Measurements from ENCODE around the gene F11R. TPM values are rescaled to one million over a fixed set of nuclear protein-coding genes. Genes with fewer than 3 reads are reported as not detected.

The F11R gene
- total and polyA plus RNA-seq, 2 donors (not counting 1 experiment from before 2014, with no cell fraction given), result 0.50 to 0.66 TPM

DNA sequence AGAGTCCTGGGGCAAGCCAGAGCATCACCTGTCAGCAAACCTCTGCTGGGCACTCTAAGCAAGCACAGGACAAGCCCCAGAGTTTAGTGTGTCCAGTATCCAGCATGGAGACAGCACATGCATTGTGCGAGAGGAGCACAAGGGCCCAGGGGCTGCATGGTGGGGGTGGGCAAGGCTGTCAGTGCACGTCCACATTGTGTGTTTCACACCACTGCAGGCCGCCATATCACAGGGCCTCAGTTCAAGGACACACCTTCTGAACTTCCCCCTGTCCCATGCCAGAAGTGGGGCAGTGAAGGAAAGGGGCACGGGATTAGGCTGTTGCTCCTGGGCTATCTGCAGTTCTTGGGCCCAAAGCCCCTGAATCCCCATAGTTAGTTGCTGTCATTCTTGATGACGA, 18.6 kb upstream of the F11R start:
- no peaks in the 10 kb centered on the region for H4K20me1 ChIP-seq (ENCODE audit: control insufficient read depth, extremely low read depth, insufficient read depth, low read length)
- TF ChIP-seq, protein P1, sequence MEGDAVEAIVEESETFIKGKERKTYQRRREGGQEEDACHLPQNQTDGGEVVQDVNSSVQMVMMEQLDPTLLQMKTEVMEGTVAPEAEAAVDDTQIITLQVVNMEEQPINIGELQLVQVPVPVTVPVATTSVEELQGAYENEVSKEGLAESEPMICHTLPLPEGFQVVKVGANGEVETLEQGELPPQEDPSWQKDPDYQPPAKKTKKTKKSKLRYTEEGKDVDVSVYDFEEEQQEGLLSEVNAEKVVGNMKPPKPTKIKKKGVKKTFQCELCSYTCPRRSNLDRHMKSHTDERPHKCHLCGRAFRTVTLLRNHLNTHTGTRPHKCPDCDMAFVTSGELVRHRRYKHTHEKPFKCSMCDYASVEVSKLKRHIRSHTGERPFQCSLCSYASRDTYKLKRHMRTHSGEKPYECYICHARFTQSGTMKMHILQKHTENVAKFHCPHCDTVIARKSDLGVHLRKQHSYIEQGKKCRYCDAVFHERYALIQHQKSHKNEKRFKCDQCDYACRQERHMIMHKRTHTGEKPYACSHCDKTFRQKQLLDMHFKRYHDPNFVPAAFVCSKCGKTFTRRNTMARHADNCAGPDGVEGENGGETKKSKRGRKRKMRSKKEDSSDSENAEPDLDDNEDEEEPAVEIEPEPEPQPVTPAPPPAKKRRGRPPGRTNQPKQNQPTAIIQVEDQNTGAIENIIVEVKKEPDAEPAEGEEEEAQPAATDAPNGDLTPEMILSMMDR (conservative IDR thresholded peaks at IDR 0.05 in 1 of 2, IDR thresholded peaks at IDR 0.05 in 1 of 2; ENCODE audit: low read depth in 1 of 2, low read length in 2 of 2), result no peak
- no peak for TF ChIP-seq EZH2 (IDR thresholded peaks at IDR 0.05; ENCODE audit: low read length, missing control alignments)
- H3K4me3 ChIP-seq (replicated peaks in 1 of 4; ENCODE audit: control extremely low read depth in 1 of 4, insufficient read depth in 1 of 4, low read depth in 3 of 4, low read length in 4 of 4), result no peak overlapping the region
- no peak for DNase-seq (ENCODE audit: low read depth in 2 of 2)
- H3K36me3 ChIP-seq (ENCODE audit: control insufficient read depth, insufficient read depth, low read length), result peaks cover 25% of the 10 kb centered on the region
- no peak overlapping the region for H3K9ac ChIP-seq (ENCODE audit: insufficient read depth, low read length)
- no peak overlapping the region for H3K4me2 ChIP-seq (ENCODE audit: extremely low read depth, insufficient read depth, low read length)
- no peaks in the 10 kb centered on the region for H3K27me3 ChIP-seq (ENCODE audit: control insufficient read depth, insufficient read depth, low read length)
- H3K4me1 ChIP-seq (ENCODE audit: control insufficient read depth, extremely low read depth, insufficient read depth, low read length), result no peaks in the 10 kb centered on the region
- no peaks in the 10 kb centered on the region for H3K9me3 ChIP-seq (ENCODE audit: control insufficient read depth, insufficient read depth, low read depth, low read length)
- H3K27ac ChIP-seq (ENCODE audit: insufficient read depth, low read length), result no peak overlapping the region
- H2AFZ ChIP-seq (ENCODE audit: low read length), result no peak overlapping the region
- peaks cover 15% of the 10 kb centered on the region for H3K79me2 ChIP-seq (ENCODE audit: control insufficient read depth, insufficient read depth, low read length)

DNA sequence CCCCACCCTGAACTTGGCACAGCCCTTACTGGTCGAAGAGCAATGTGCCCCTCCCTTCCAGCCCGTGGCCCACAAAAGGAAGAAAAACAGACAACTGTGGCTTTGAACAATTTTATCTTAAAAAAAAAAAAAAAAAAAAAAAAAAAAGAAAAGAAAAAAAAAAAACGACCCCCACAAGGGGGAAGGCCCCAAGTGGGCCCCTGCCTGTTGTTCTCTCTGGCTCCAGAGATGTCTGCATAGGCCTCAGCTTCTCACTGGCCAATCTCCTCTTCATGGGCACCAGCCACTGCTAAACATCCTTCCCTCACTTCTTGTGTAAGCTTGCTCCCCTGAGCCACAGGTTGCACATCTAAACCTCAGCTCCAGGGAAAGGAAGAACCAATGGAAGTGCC, 18.2 kb upstream of the F11R start:
- H2AFZ ChIP-seq (ENCODE audit: low read length), result no peak overlapping the region
- no peaks in the 10 kb centered on the region for H3K27me3 ChIP-seq (ENCODE audit: control insufficient read depth, insufficient read depth, low read length)
- H3K79me2 ChIP-seq (ENCODE audit: control insufficient read depth, insufficient read depth, low read length), result peaks cover 11% of the 10 kb centered on the region
- DNase-seq (ENCODE audit: low read depth in 2 of 2), result no peak
- H3K4me1 ChIP-seq (ENCODE audit: control insufficient read depth, extremely low read depth, insufficient read depth, low read length), result no peaks in the 10 kb centered on the region
- H3K9ac ChIP-seq (ENCODE audit: insufficient read depth, low read length), result no peak overlapping the region
- TF ChIP-seq, protein P1 (conservative IDR thresholded peaks at IDR 0.05 in 1 of 2, IDR thresholded peaks at IDR 0.05 in 1 of 2; ENCODE audit: low read depth in 1 of 2, low read length in 2 of 2), result no peak
- TF ChIP-seq EZH2 (IDR thresholded peaks at IDR 0.05; ENCODE audit: low read length, missing control alignments), result no peak
- H3K27ac ChIP-seq (ENCODE audit: insufficient read depth, low read length), result no peak overlapping the region
- no peaks in the 10 kb centered on the region for H3K9me3 ChIP-seq (ENCODE audit: control insufficient read depth, insufficient read depth, low read depth, low read length)
- H3K4me2 ChIP-seq (ENCODE audit: extremely low read depth, insufficient read depth, low read length), result no peak overlapping the region
- H3K4me3 ChIP-seq (replicated peaks in 1 of 4; ENCODE audit: control extremely low read depth in 1 of 4, insufficient read depth in 1 of 4, low read depth in 3 of 4, low read length in 4 of 4), result no peak overlapping the region
- H4K20me1 ChIP-seq (ENCODE audit: control insufficient read depth, extremely low read depth, insufficient read depth, low read length), result no peaks in the 10 kb centered on the region
- peaks cover 25% of the 10 kb centered on the region for H3K36me3 ChIP-seq (ENCODE audit: control insufficient read depth, insufficient read depth, low read length)

- Histone ChIP-seq H3K9me3 (ENCODE audit: control insufficient read depth, insufficient read depth, low read depth, low read length) (no peaks in the 10 kb centered on the region), H3K4me1 (ENCODE audit: control insufficient read depth, extremely low read depth, insufficient read depth, low read length) (no peaks in the 10 kb centered on the region), H3K36me3 (ENCODE audit: control insufficient read depth, insufficient read depth, low read length) (peaks cover 25% of the 10 kb centered on the region), H2AFZ (ENCODE audit: low read length) (no peak within 1 kb of the TSS), H3K27ac (ENCODE audit: insufficient read depth, low read length) (no peak within 1 kb of the TSS), H4K20me1 (ENCODE audit: control insufficient read depth, extremely low read depth, insufficient read depth, low read length) (no peaks in the 10 kb centered on the region), H3K4me2 (ENCODE audit: extremely low read depth, insufficient read depth, low read length) (no peak within 1 kb of the TSS), H3K9ac (ENCODE audit: insufficient read depth, low read length) (no peak within 1 kb of the TSS), H3K79me2 (ENCODE audit: control insufficient read depth, insufficient read depth, low read length) (peaks cover 7% of the 10 kb centered on the region), H3K4me3 (replicated peaks in 1 of 4; ENCODE audit: control extremely low read depth in 1 of 4, insufficient read depth in 1 of 4, low read depth in 3 of 4, low read length in 4 of 4) (no peak within 1 kb of the TSS), H3K27me3 (ENCODE audit: control insufficient read depth, insufficient read depth, low read length) (no peaks in the 10 kb centered on the region)
- no peak for DNase-seq (ENCODE audit: low read depth in 2 of 2)
- TF ChIP-seq, protein P1 (conservative IDR thresholded peaks at IDR 0.05 in 1 of 2, IDR thresholded peaks at IDR 0.05 in 1 of 2; ENCODE audit: low read depth in 1 of 2, low read length in 2 of 2), result no peak
- TF ChIP-seq EZH2 (IDR thresholded peaks at IDR 0.05; ENCODE audit: low read length, missing control alignments), result no peak
Observed at GRCh38 chr1:161038523-161039153, 17.7 kb upstream of the F11R start, which contains the start of gene TSTD1. TSS of gene TSTD1 (minus strand) at chr1:161038964. CDS start at chr1:161038889, 75 bp downstream.

Measured in fibroblast of lung (primary cell).